HG03039 (cell line): ENCODE data around the gene TRIP13.
"Not testable (repeated sequence)": the region's sequence is repeated elsewhere in the genome, so short reads cannot be mapped to it uniquely, and the experiment has no call there.

Source experiments
- ATAC-seq: cut with Tn5 transposase; IDR thresholded peaks from one replicate; pipeline ENCODE4 v1.9.1; 2021; ENCODE audit warnings: mild to moderate bottlenecking, moderate library complexity; ENCODE audit not compliant: unreplicated experiment

TRIP13 gene

DNA sequence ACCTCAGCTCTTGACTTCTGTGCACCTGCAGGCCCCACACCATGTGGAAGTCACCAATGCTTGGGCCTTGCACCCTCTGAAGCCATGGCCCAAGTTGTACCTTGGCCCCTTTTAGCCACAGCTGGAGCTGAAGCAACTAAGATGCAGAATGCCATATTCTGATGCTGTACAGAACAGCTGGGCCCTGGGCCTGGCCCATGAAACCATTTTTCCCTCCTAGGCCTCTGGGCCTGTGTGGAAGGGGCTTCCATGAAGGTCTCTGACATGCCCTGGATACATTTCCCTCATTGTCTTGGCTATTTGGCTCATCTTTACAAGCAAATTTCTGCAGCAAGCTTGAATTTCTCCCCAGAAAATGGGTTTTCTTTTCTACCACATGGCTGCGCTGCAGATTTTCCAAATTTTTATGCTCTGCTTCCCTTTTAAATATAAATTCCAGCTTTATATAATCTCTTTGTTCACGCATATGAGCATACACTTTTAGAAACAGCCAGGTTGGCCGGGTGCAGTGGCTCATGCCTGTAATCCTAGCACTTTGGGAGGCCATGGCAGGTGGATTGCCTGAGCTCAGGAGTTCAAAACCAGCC lies 41.8 kb downstream of the TRIP13 start:
- not testable (repeated sequence) for ATAC-seq

GRCh38 chr5:935510-936084 lies 42.9 kb downstream of the TRIP13 start:
- ATAC-seq, result no peak

DNA sequence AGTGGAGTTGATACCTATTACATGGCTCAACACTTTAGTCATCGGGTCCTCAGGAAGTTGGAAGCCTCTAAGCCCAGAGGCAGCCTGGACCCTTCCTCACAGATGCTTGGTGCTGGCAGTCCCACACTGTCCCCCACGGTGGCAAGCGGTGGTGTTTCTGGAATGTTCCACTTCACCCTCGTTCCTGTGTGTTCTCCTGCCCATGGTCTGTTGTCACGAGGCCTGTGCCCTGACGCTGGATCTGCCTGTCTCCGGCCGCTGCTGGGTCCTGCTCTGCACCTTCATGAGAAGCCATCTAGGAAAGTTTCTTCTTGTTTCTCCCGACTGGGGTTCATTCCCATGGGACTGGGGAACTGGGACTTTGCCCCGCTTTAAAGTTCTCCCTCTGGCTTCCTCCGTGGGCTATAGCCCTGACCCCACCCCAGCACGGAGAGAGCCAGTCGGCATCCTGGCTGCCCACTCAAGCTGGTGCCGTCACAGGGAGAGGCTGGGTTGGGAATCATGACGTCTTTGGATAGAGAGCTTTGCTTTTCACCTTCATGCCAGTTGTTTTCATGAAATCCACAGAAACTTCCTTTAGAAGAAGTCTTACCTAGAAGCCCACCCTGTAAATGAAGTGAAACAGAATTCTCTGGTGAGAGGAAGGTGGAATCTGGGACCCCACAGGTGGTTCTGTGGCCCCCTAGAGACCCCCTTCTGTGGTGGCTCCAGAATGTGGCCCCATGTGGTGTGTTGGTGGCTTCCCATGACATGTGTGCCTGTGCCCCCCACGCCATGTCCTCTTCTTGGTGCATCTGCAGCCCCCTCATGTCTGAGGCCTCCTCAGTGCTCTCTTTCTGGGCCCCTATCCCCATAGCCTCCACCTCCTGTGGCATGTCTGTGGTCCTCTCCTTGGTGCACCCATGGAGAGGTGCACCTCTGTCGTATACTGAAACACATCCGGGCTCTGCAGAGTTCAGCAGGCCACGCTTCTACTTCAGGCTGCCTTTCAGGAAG lies 43.8 kb downstream of the TRIP13 start:
- no peak for ATAC-seq

DNA sequence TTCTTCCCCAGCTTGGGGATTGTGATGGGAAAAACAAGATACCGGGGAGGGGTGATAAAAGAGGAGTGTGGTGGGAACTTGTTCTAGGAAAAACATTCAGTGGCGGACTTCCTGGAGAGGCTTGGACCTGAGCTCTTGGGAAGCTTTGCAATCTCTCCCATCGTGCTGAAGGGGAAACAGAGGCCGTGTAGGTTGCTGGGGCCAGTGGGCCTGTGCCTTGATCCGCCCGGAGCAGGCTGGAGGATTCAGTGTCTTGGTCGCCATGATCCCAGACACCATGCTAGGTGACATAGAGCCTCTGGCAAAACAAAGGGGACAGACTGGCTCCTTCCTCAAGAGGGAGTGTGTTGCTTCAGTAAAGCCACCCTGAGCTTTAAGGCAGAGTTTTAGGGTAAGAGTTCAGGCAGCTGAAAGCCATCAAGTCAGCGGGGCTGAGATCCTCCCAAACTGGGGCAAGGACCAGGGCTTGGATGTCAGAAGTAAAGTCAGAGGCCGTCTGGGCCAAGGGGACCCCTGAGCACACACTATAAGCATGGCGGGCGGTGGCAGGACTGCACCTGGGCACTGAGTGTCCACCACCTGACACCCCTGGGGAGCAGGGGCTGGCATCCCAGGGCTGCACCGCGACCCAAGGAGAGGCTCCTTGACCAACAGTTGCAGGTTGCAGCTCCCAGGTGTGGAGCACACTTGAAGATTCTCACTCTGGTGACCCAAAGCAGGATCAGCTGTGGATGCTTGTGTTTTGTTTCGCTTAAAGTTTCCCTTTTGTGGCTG lies 44.7 kb downstream of the TRIP13 start:
- no peak for ATAC-seq

DNA sequence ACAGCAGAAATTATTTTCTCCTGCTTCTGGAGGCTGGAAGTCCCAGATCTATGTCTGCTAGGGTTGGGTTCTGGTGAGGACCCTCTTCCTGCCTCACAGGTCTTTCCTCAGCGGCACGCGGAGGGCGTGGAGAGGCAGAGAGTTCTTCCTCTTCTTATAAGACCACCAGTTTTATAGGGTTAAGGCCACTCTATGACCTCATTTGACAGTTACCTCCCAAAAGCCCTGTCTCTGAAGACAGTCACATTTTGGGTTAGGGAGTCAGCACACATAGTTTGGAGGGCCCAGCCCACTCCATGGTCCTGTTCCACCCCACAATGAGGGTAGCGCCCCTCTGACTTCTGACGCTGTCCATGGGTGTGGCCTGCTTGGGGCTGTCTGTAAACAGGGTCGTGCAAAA lies 46.7 kb downstream of the TRIP13 start:
- ATAC-seq, result no peak

DNA sequence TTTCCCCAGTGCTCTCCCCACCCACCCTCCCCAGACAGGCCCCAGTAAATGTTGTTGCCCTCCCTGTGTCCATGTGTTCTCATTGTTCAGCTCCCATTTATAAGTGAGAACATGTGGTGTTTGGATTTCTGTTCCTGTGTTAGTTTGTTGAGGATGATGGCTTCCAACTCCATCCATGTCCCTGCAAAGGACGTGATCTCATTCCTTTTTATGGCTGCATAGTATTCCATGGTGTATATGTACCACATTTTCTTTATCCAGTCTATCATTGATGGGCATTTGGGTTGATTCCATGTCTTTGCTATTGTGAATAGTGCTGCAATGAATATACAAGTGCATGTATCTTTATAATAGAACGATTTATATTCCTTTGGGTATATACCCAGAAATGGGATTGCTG lies 48.1 kb downstream of the TRIP13 start:
- ATAC-seq, result not testable (repeated sequence)

GRCh38 chr5:943201-943917 lies 50.7 kb downstream of the TRIP13 start:
- ATAC-seq, result no peak

DNA sequence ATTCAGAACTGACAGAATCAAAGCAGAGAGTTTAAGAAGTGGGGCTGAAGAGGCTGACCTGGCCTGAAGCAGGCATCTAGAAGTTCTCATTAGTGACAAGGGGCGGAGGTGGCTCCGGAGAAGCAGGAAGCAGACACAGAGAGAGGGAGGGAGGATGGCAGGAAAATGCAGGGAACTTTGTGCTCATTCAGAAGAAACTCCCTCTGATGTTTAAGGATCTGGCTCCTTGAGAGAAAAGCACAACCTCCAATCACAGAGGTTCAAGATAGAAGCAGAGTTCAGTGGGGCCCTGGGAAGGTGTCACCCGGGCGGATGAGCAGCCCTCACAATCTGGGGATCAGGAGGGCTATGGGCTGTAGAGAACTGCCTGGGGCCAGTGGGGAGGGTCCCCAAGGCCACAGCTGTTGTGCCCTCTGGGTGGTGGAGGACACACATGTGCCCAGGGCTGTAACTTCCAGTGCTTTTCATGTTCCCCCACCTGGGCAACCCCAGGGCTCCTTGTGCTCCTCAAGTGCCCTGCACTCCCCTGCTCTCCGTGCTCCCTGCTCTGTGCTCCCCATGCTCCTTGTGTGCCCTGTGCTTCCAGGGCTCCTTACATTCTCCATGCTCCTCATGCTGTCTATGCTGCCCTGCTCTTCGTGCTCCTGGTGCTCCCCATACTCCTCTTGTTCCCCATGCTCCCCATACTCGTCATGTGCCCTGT lies 51.4 kb downstream of the TRIP13 start:
- ATAC-seq, result no peak

- no peak for ATAC-seq
Observed at GRCh38 chr5:944621-944927, 51.9 kb downstream of the TRIP13 start.

GRCh38 chr5:944992-945685 lies 52.5 kb downstream of the TRIP13 start:
- ATAC-seq, result no peak

GRCh38 chr5:945691-946551 lies 53.2 kb downstream of the TRIP13 start:
- ATAC-seq, result no peak

DNA sequence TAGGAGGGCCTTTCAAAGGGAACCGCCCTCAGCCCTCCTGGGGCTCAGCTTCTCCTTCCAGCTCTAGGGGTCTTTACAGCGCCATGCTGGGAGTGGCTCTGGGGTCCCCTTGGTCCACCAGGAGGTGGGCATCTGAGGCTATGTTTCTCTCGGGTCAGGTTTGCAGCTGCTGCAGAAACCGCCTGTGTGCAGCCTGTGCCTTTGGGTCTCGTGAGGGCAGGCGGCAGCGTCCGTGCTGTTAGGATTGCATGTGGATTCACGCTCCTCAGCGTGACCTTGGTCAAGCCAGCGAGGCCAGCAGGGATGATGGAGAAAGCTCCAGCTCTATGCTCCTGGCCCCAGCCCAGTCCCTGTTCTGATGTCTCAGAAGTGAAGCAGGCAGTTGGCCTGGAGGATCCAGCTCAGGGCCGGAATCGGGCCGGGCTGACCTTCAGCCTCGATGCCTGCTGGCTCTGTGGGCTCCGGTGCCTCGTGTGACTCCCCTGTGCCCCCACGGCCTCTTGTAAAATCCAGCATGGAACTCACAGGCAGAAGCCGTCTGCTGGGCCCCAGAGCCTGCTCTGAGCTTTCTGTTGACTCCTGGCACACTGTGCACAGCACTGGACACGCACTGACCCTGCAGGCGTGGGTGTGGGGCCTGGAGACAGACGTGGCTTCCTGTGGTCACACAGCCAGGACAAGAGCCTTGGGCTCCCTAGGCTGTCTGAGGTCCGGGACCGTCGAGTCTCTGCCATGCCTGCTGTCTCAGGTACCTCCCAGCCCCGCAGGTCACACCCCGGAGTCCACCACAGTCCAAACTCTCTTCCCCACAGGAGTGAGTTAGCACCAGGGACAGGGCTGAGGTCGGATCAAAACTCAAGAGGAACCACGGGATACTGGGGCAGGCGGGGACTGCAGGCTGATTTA lies 54.3 kb downstream of the TRIP13 start:
- ATAC-seq, result no peak

DNA sequence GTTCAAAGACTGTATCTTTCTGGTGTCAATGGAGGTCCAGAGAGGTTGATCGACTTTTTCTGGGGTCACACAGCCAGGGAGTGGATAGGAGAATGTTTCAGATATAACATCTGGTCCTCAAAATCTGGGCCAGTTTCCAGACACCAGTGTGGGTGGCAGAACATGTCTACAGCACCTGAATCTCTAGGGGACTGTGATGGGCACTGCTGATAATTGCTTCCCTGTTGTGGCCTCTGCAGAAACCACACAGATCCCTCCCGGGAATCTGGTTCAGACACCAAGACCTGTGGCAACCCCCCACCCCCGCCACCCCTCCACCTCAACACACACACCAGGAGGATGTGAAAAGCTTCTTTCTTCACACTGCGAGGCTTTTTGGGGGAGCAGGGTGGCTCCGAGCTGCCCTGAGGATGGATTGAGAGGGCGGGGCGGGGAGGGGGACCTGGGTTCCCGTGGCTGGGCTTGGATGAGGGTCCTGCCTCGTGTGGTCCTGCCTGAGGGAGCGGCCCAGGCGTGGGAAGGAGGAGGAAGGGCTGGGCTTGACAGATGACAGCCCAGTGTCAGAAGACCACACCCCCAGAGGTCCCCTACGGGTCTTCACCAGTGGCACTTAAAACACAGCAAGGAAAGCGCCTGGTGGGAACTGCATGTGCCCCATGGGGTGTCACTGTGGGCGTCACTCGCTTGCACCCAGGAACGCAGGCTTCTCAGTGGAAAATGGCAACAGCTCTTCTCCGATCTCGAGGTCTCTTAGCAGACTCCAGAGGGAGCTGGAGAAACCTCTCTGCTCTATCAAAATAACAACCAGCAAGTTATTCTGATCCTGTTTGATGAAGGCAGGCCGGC lies 55.2 kb downstream of the TRIP13 start:
- no peak for ATAC-seq

- no peak for ATAC-seq
Observed at GRCh38 chr5:948472-949274, 56.0 kb downstream of the TRIP13 start.

GRCh38 chr5:949275-949543 lies 56.5 kb downstream of the TRIP13 start:
- no peak for ATAC-seq
